HG03045 (cell line): Measurements from ENCODE around the gene SPDYE8.
"Not testable (repeated sequence)": the region's sequence is repeated elsewhere in the genome, so short reads cannot be mapped to it uniquely, and the experiment has no call there.

Experiments used
- ATAC-seq: cut with Tn5 transposase; IDR thresholded peaks from one replicate; pipeline ENCODE4 v1.9.1; 2021; ENCODE audit warnings: mild to moderate bottlenecking, moderate library complexity; ENCODE audit not compliant: unreplicated experiment

The SPDYE8 gene

GRCh38 chr7:73029666-73030065, at the start of gene SPDYE8:
TSS of gene SPDYE8 (minus strand) at chr7:73029766. CDS start at chr7:73027966, 1,800 bp downstream.
- not testable (repeated sequence) for ATAC-seq

GRCh38 chr7:73057811-73058210, 28.2 kb upstream of the SPDYE8 start, which contains the start of gene SPDYE11:
TSS of gene SPDYE11 (minus strand) at chr7:73057911. CDS start at chr7:73056111, 1,800 bp downstream.
- ATAC-seq: not testable (repeated sequence)

- ATAC-seq: not testable (repeated sequence)
These were observed 23.1 kb downstream of the SPDYE8 start for GRCh38 chr7:73006491-73006890.

GRCh38 chr7:73005693-73006447, 23.7 kb downstream of the SPDYE8 start:
- peak; percentile 89 for ATAC-seq

- peak; percentile 80 for ATAC-seq
These were observed 24.2 kb downstream of the SPDYE8 start for GRCh38 chr7:73005356-73005692.

- ATAC-seq: not testable (repeated sequence)
These were observed 31.6 kb downstream of the SPDYE8 start for GRCh38 chr7:72997887-72998468.

- not testable (repeated sequence) for ATAC-seq
These were observed 32.1 kb downstream of the SPDYE8 start for GRCh38 chr7:72997447-72997846.

- not testable (repeated sequence) for ATAC-seq
These were observed 34.1 kb downstream of the SPDYE8 start for GRCh38 chr7:72995484-72995883.

- ATAC-seq: not testable (repeated sequence)
These were observed 39.2 kb downstream of the SPDYE8 start for GRCh38 chr7:72990146-72990913.

- not testable (repeated sequence) for ATAC-seq
These were observed 47.5 kb downstream of the SPDYE8 start for GRCh38 chr7:72982084-72982483.

GRCh38 chr7:72980382-72980781, 49.2 kb downstream of the SPDYE8 start:
- not testable (repeated sequence) for ATAC-seq

- ATAC-seq: not testable (repeated sequence)
These were observed 53.1 kb downstream of the SPDYE8 start for GRCh38 chr7:72976434-72976833.

GRCh38 chr7:72975656-72976286, 53.8 kb downstream of the SPDYE8 start:
- ATAC-seq: not testable (repeated sequence)

- ATAC-seq: not testable (repeated sequence)
These were observed 54.8 kb downstream of the SPDYE8 start for GRCh38 chr7:72974781-72975180.

- ATAC-seq: not testable (repeated sequence)
These were observed 58.1 kb downstream of the SPDYE8 start for GRCh38 chr7:72971505-72971904.
